SK-N-SH treated with all-trans-retinoic acid at 6 μM for 48 hours (cell line): ENCODE results near the gene TRAPPC1.
A peak's percentile ranks its signal among the peaks of the same experiment; 100 is the strongest.

Experiments
- BACH2 ChIP-seq: fragments of 250-450 bp; sonication (Bioruptor Pico); IDR thresholded peaks from 2 replicates; pipeline ENCODE4 v1.9.0; 2021; ENCODE audit warnings: mild to moderate bottlenecking, borderline replicate concordance
- CSDC2 ChIP-seq: fragments of 250-450 bp; sonication (Bioruptor Pico); IDR thresholded peaks from 2 replicates; pipeline ENCODE4 v1.5.0; 2020; ENCODE audit warnings: mild to moderate bottlenecking, moderate library complexity
- ESRRG ChIP-seq: fragments of 250-450 bp; sonication (Bioruptor Pico); IDR thresholded peaks from 2 replicates; pipeline ENCODE4 v1.6.1; 2021; ENCODE audit warnings: mild to moderate bottlenecking
- GLIS3 ChIP-seq: fragments of 250-450 bp; sonication (Bioruptor Pico); IDR thresholded peaks from 2 replicates; pipeline ENCODE4 v1.5.0; 2020; ENCODE audit warnings: mild to moderate bottlenecking, moderate library complexity
- OSR1 ChIP-seq: fragments of 250-450 bp; sonication (Bioruptor Pico); IDR thresholded peaks from 2 replicates; pipeline ENCODE4 v1.8.0; 2022; ENCODE audit warnings: moderate library complexity, mild to moderate bottlenecking, inconsistent platforms
- RARB ChIP-seq: fragments of 250-450 bp; sonication (Bioruptor Pico); IDR thresholded peaks from 2 replicates; pipeline ENCODE4 v1.8.0; 2021; ENCODE audit warnings: mild to moderate bottlenecking, moderate library complexity
- SNAI2 ChIP-seq: fragments of 250-450 bp; sonication (Bioruptor Pico); IDR thresholded peaks from 2 replicates; pipeline ENCODE4 v1.5.0; 2020; ENCODE audit warnings: mild to moderate bottlenecking, moderate library complexity
- TCF4 ChIP-seq: fragments of 250-450 bp; sonication (Bioruptor Pico); IDR thresholded peaks from 2 replicates; pipeline ENCODE4 v1.8.0; 2021; ENCODE audit warnings: mild to moderate bottlenecking, moderate library complexity, borderline replicate concordance
- ZC3H10 ChIP-seq: fragments of 250-450 bp; sonication (Bioruptor Pico); IDR thresholded peaks from 2 replicates; pipeline ENCODE4 v1.5.1; 2021; ENCODE audit warnings: mild to moderate bottlenecking, moderate library complexity
- ZFP3 ChIP-seq: fragments of 250-450 bp; sonication (Bioruptor Pico); IDR thresholded peaks from 2 replicates; pipeline ENCODE4 v1.5.0; 2020; ENCODE audit warnings: mild to moderate bottlenecking, moderate library complexity
- ZFP30 ChIP-seq: fragments of 450-650 bp; formaldehyde crosslinking; IDR thresholded peaks from 2 replicates; pipeline ENCODE4 v1.5.0; 2022; ENCODE audit warnings: mild to moderate bottlenecking, moderate library complexity
- ZNF565 ChIP-seq: fragments of 450-650 bp; formaldehyde crosslinking; conservative IDR thresholded peaks from 2 replicates; pipeline ENCODE4 v1.5.0; 2020; ENCODE audit warnings: low read depth, mild to moderate bottlenecking, moderate library complexity
- TF ChIP-seq, protein P1 (sequence below): fragments of 250-450 bp; sonication (Bioruptor Pico); IDR thresholded peaks from 2 replicates; pipeline ENCODE4 v1.5.1; 2021; ENCODE audit warnings: mild to moderate bottlenecking, moderate library complexity

DNA sequence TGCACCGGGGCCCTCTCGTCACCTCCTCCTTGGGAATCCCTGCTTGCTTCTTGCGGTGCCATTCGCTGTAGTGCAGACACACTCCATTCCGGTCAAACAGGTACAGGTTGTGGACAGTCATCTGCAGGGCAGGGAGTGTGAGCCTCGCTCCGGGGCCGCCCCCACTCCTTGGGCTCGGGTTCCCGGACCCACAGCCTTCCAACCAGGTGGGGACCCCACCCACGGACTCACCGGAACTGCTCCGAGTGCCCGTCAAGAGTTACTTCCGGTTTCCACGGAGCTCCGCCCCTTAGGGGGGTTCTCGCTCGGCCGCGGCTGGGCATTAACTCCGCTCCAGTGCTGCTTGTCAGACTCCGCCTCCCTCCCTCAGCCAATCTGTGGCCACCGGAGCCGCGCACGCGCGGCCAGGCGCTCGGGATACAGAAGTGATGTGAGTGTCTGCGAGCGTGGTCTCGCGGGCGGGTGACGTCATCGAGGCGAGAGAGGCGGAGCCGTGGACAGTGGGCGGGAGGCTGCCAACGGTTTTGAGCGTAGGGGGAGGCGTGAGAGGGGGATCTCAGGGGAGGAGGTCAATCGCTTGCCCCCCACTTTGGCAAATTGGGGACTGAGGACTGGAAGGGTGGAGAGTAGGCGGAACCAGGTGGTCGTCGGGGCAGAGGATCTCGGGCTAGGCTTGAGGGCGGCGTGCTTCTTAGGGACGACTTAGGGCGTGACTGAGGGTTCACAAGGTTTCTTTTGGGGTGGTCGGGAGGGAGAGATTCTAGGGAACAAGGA lies at the start of gene TRAPPC1, which contains the start of gene CNTROB:
- TF ChIP-seq ZFP30 (peak; percentile 57; the same call in 1 of the 2 replicates), CSDC2 (no peak), SNAI2 (CRISPR knock-in tag) (no peak; the same call in 1 of the 2 replicates), ESRRG (CRISPR knock-in tag) (no peak), OSR1 (CRISPR knock-in tag) (no peak), RARB (CRISPR knock-in tag) (no peak), TCF4 (CRISPR knock-in tag) (no peak), ZC3H10 (CRISPR knock-in tag) (no peak), GLIS3 (CRISPR knock-in tag) (no peak), BACH2 (no peak; the same call in 1 of the 2 replicates), ZNF565 (CRISPR knock-in tag) (peak; percentile 86; the same call in 1 of the 2 replicates), ZFP3 (CRISPR knock-in tag) (0 out of 2 replicates have a peak, but pooled peaks have one; percentile 23)
- TF ChIP-seq, protein P1, sequence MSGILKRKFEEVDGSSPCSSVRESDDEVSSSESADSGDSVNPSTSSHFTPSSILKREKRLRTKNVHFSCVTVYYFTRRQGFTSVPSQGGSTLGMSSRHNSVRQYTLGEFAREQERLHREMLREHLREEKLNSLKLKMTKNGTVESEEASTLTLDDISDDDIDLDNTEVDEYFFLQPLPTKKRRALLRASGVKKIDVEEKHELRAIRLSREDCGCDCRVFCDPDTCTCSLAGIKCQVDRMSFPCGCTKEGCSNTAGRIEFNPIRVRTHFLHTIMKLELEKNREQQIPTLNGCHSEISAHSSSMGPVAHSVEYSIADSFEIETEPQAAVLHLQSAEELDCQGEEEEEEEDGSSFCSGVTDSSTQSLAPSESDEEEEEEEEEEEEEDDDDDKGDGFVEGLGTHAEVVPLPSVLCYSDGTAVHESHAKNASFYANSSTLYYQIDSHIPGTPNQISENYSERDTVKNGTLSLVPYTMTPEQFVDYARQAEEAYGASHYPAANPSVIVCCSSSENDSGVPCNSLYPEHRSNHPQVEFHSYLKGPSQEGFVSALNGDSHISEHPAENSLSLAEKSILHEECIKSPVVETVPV: no peak
